Activated T-cell treated with anti-CD3 and anti-CD28 coated beads, Interleukin-2, amount 50 U/mL, for 24 hours (primary cell): ENCODE results near the gene ZFYVE21.

Experiments
- DNase-seq: peaks from one replicate; pipeline ENCODE4 v3.0.0-alpha.2; 2020
- H3K27ac Mint-ChIP-seq: 2 replicates; pipeline ENCODE4 v1.8.0; 2020; ENCODE audit warnings: mild to moderate bottlenecking, mixed read lengths
- H3K27me3 Mint-ChIP-seq: 2 replicates; pipeline ENCODE4 v1.8.0; 2020; ENCODE audit warnings: mixed read lengths
- H3K36me3 Mint-ChIP-seq: 2 replicates; pipeline ENCODE4 v1.8.0; 2020; ENCODE audit warnings: low read depth, mixed read lengths
- H3K4me1 Mint-ChIP-seq: 2 replicates; pipeline ENCODE4 v1.8.0; 2020; ENCODE audit warnings: low read depth, mixed read lengths
- H3K4me3 Mint-ChIP-seq: 2 replicates; pipeline ENCODE4 v1.8.0; 2020; ENCODE audit warnings: mild to moderate bottlenecking, moderate library complexity, mixed read lengths
- H3K9me3 Mint-ChIP-seq: 2 replicates; pipeline ENCODE4 v1.8.0; 2020; ENCODE audit warnings: mixed read lengths

The ZFYVE21 gene

GRCh38 chr14:103715052-103716000 is at the start of gene ZFYVE21, which contains the start of gene XRCC3:
Gene ZFYVE21 (plus strand): TSS chr14:103715810. CDS start chr14:103715842, 32 bp downstream.
Gene XRCC3 (minus strand): TSS chr14:103715451. CDS start chr14:103711087, 4,364 bp downstream.
- peak; percentile 99 for DNase-seq
- Mint-ChIP-seq H3K27me3 (no peaks in the 10 kb centered on the region), H3K4me3 (peak within 1 kb of the TSS; percentile 85), H3K9me3 (no peaks in the 10 kb centered on the region), H3K27ac (peak within 1 kb of the TSS; percentile 96), H3K4me1 (peaks cover 68% of the 10 kb centered on the region), H3K36me3 (peaks cover 42% of the 10 kb centered on the region)

GRCh38 chr14:103667671-103668070 is 47.9 kb upstream of the ZFYVE21 start:
- Mint-ChIP-seq H3K27me3 (no peaks in the 10 kb centered on the region), H3K4me3 (no peak overlapping the region), H3K9me3 (no peaks in the 10 kb centered on the region), H3K36me3 (peaks cover 84% of the 10 kb centered on the region), H3K4me1 (peaks cover 4% of the 10 kb centered on the region), H3K27ac (peak overlapping the region; percentile 11)
- no peak for DNase-seq

GRCh38 chr14:103668117-103668516 is 47.5 kb upstream of the ZFYVE21 start:
- Mint-ChIP-seq H3K4me3 (no peak overlapping the region), H3K27ac (no peak overlapping the region), H3K36me3 (peaks cover 85% of the 10 kb centered on the region)

DNA sequence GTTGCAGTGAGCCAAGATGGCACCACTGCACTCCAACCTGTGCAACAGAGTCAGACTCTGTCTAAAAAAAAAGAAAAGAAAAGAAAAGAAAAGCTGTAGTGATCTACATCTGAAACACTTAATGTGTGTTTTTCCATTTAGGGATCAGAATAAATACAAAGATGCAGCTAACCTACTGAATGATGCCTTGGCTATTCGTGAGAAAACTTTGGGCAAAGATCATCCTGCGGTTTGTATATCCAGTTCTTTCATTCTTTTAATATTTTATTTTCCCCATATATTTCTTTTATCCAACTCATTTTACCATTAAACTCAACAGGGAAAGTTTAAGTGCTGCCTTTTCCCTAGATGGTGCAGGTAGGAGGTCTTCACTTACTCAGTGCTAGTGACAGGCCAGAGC is 46.2 kb upstream of the ZFYVE21 start:
- Mint-ChIP-seq H3K9me3 (no peaks in the 10 kb centered on the region), H3K36me3 (peaks cover 83% of the 10 kb centered on the region), H3K4me3 (no peak overlapping the region), H3K27me3 (no peaks in the 10 kb centered on the region), H3K4me1 (peaks cover 4% of the 10 kb centered on the region), H3K27ac (no peak overlapping the region)
- DNase-seq, result no peak

More at GRCh38 chr14:103668117-103668516, 47.5 kb upstream of the ZFYVE21 start:
- no peak for DNase-seq
- Mint-ChIP-seq H3K4me1 (peaks cover 4% of the 10 kb centered on the region), H3K9me3 (no peaks in the 10 kb centered on the region), H3K27me3 (no peaks in the 10 kb centered on the region)

DNA sequence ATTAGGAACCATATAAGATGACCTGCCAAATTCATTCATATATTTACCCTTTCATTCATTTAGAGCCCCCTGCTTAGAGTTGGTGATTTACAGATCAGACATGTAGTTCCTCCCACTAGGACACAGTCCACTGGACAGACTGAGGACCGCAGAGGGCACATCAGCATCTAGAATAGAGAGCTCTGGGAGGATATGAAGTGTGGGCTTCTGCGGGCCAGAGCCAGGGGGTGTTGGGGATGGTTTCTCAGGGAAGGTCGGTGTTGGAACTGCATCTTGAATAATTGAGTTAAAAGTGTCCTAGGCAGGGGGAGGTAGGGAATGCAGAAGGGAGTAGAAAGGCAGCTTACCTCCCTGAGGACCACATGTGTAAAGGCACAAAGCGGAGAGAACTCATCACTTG is 43.7 kb upstream of the ZFYVE21 start:
- no peak overlapping the region for H3K27ac Mint-ChIP-seq
- no peak overlapping the region for H3K4me3 Mint-ChIP-seq
- peaks cover 4% of the 10 kb centered on the region for H3K4me1 Mint-ChIP-seq
- peaks cover 87% of the 10 kb centered on the region for H3K36me3 Mint-ChIP-seq
- DNase-seq, result no peak
- H3K9me3 Mint-ChIP-seq, result no peaks in the 10 kb centered on the region
- H3K27me3 Mint-ChIP-seq, result no peaks in the 10 kb centered on the region

DNA sequence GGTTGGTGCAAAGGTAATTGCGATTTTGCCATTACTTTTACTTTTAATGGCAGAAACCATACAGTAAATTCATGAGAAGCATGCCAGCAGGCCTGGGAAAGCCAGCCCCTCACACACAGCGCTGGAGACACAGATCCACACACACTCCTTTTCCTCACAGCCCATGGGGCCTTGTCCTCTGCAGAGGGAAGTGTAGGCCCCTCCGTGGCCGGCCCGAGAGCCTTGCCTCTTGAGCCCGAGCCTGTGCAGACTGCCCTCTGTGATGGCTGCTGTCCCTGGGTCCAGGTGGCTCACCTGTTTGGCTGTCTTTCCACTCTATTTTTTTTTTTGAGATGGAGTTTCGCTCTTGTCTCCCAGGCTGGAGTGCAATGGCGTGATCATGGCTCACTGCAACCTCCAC is 39.7 kb upstream of the ZFYVE21 start:
- Mint-ChIP-seq H3K9me3 (no peaks in the 10 kb centered on the region), H3K27ac (no peak overlapping the region), H3K27me3 (no peaks in the 10 kb centered on the region), H3K4me1 (peaks cover 9% of the 10 kb centered on the region), H3K4me3 (no peak overlapping the region), H3K36me3 (peaks cover 94% of the 10 kb centered on the region)
- no peak for DNase-seq

DNA sequence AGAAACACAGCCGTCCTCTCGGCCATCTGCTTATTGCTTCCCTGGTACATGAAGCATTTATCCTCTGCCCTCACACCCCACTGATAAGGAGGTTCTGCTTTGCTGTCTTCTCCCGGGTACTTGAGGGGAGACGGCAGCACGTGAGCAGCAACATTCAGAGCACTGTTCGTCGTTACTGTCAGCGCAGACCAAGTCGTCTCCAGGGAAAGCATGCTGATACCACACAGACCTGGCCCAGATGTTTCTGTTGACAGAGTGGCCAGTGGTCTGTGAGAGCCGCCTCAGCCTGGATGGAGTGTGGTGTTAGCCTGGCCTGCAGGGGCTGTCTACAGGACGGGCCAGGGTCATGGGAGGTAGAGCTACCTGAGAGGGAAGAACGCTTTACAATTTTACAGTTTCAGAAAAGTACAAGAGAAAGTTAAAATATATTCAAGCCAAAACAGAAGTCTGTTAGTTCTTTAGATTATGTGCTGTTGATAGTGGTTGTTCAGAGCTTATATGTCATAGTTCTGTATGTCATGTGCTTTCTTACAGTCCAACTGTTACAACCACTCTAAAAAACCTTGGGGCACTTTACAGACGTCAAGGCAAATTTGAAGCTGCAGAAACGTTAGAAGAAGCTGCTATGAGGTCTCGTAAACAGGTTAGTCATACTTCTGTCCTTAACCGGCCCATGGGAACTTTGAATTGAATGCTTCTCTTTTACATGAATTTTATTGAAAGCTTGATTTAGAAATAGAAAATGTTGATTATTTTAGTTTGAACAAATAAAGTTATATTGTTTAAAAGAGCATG is 38.5 kb upstream of the ZFYVE21 start:
- H3K27me3 Mint-ChIP-seq, result no peaks in the 10 kb centered on the region
- H3K36me3 Mint-ChIP-seq, result peaks cover 93% of the 10 kb centered on the region
- no peak overlapping the region for H3K4me3 Mint-ChIP-seq
- H3K9me3 Mint-ChIP-seq, result no peaks in the 10 kb centered on the region
- H3K4me1 Mint-ChIP-seq, result peaks cover 9% of the 10 kb centered on the region
- H3K27ac Mint-ChIP-seq, result peak overlapping the region; percentile 42
- no peak for DNase-seq

- Mint-ChIP-seq H3K36me3 (peaks cover 94% of the 10 kb centered on the region), H3K9me3 (no peaks in the 10 kb centered on the region), H3K27me3 (no peaks in the 10 kb centered on the region), H3K27ac (peak overlapping the region; percentile 73), H3K4me3 (no peak overlapping the region), H3K4me1 (peaks cover 9% of the 10 kb centered on the region)
- DNase-seq, result peak; percentile 65
Measured at GRCh38 chr14:103679351-103679750, 36.3 kb upstream of the ZFYVE21 start.

DNA sequence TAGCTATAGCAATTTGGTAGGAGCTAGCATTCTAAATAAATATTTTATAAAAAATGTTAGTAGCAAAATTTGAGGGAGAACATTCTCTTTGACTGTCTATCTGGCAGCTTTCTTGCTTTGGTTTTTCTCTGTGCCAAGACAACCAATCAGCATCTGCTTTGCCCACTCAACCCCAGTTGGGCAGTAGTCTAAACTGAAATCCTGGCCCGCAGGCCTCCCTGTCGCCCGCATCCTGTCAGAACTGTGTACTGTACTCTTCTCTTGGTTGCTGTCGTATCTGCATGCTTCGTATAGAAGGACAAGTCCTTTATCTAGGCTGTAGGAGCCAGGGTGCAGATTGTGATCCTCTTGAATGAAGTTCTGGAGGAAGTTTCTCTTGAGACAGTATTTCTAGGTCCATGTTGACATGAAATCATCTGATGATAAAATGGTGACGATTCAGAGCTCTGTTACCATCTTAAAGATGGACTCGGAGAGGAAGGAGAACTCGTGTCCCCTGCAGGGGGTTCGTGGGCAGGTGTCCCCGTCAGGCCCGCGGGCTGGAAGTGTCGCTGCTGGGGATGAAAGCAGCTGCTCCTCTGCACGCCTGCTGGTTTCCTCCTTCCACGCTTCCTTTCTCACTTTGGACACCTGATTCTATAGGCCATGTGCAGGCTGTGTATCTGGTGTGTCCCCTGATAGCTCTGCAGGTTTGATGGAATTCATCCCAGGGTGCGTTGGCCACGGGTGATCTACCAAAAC is 34.9 kb upstream of the ZFYVE21 start:
- H3K27ac Mint-ChIP-seq, result peak overlapping the region; percentile 11
- no peaks in the 10 kb centered on the region for H3K27me3 Mint-ChIP-seq
- H3K4me3 Mint-ChIP-seq, result no peak overlapping the region
- H3K9me3 Mint-ChIP-seq, result no peaks in the 10 kb centered on the region
- peaks cover 94% of the 10 kb centered on the region for H3K36me3 Mint-ChIP-seq
- H3K4me1 Mint-ChIP-seq, result peaks cover 9% of the 10 kb centered on the region
- DNase-seq, result no peak

- no peak for DNase-seq
- peaks cover 9% of the 10 kb centered on the region for H3K4me1 Mint-ChIP-seq
- no peaks in the 10 kb centered on the region for H3K9me3 Mint-ChIP-seq
- H3K36me3 Mint-ChIP-seq, result peaks cover 94% of the 10 kb centered on the region
- peak overlapping the region; percentile 41 for H3K27ac Mint-ChIP-seq
- no peak overlapping the region for H3K4me3 Mint-ChIP-seq
- H3K27me3 Mint-ChIP-seq, result no peaks in the 10 kb centered on the region
Measured at GRCh38 chr14:103683139-103683538, 32.5 kb upstream of the ZFYVE21 start.

DNA sequence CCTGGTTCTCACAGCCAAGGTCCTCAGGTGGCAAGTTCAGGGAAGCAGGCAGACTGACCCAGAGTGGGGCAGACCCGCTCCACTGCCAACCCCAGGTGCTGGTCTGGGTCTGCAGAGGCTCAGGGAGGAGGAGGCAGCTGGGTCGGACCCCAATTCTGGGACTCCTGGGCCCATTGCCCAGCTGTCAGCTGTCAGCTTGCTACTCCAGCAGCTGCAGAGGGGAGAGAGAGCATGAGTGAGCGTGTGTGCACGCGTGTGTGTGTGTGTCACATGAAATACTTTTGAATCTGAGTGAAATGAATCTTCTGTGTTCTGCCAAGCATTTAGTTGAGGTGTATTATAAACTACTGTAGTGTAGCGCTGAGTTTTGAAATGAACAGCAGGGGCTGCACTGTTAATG is 31.1 kb upstream of the ZFYVE21 start:
- Mint-ChIP-seq H3K27ac (no peak overlapping the region), H3K27me3 (no peaks in the 10 kb centered on the region), H3K4me1 (peaks cover 4% of the 10 kb centered on the region), H3K9me3 (no peaks in the 10 kb centered on the region), H3K36me3 (peaks cover 93% of the 10 kb centered on the region), H3K4me3 (no peak overlapping the region)
- DNase-seq, result no peak

GRCh38 chr14:103684871-103685270 is 30.7 kb upstream of the ZFYVE21 start:
- peaks cover 92% of the 10 kb centered on the region for H3K36me3 Mint-ChIP-seq
- DNase-seq, result no peak
- no peak overlapping the region for H3K27ac Mint-ChIP-seq
- no peaks in the 10 kb centered on the region for H3K27me3 Mint-ChIP-seq
- H3K9me3 Mint-ChIP-seq, result no peaks in the 10 kb centered on the region
- no peaks in the 10 kb centered on the region for H3K4me1 Mint-ChIP-seq
- H3K4me3 Mint-ChIP-seq, result no peak overlapping the region

DNA sequence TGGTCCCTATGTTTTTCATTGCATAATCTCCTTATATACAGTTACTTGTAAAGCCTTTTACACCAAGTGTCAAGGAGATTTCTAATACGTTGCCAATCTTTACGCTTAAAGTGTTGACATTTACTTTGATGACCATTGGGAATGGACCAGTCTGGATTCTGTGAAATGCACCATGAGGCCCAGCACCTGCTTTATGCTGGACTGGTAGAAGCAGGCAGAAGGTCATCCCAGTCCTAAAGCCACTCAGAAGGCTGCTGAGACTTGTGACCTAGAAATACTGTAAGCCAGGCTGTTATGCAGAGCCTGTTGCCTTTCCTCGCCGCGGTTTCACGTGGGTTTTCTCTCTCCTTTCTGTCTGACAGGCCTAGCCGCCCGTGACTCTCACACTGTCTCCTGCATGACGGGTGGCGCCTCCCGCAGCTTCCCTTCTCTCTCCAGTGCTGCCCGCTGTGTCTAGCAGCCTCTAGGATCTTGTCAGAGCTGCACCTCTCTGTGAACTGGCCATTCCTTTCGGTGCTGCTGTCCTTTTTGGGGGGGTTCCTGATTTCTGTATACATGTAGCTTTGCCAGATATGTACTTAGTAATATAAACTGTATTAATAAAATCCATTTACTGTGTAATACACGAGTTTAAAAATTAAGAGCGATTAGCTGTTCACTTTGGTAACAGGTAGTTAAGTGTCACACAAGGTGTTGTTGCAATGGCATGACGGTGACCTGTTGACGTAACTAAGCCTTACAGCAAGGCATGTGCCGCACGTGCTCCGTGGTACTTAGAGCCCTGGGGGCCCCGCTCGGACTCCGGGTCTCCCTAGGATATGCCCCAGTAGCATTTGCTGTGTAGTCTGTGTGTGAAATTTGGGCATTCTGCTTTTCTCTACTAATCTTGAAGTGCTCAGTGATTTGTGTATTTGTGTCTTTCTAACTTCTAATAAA is 30.1 kb upstream of the ZFYVE21 start:
- Mint-ChIP-seq H3K27ac (no peak overlapping the region), H3K36me3 (peaks cover 91% of the 10 kb centered on the region), H3K27me3 (no peaks in the 10 kb centered on the region), H3K9me3 (no peaks in the 10 kb centered on the region), H3K4me3 (no peak overlapping the region), H3K4me1 (no peaks in the 10 kb centered on the region)
- DNase-seq, result no peak
